Suprapubic skin (tissue), 4 donors: ENCODE data around the gene MAP2K3. TPM values are rescaled to one million over a fixed set of nuclear protein-coding genes. Genes with fewer than 3 reads are reported as not detected.

ENCODE experiments used
- DNase-seq, 2 donors: peaks; one replicate each; pipeline ENCODE4 v3.0.0-alpha.2; 2019; ENCODE audit warnings: low spot score in 2 of 2
- H3K27ac ChIP-seq: fragments of 200-600 bp; sonication (generic); one replicate; pipeline ENCODE4 v1.5.1; 2019
- H3K27me3 ChIP-seq: fragments of 200-600 bp; sonication (generic); one replicate; pipeline ENCODE4 v1.5.1; 2019
- H3K36me3 ChIP-seq: fragments of 200-600 bp; sonication (generic); one replicate; pipeline ENCODE4 v1.5.1; 2019
- H3K4me1 ChIP-seq: fragments of 200-600 bp; sonication (generic); one replicate; pipeline ENCODE4 v1.5.1; 2019
- H3K4me3 ChIP-seq: fragments of 200-600 bp; sonication (generic); one replicate; pipeline ENCODE4 v1.5.1; 2019; ENCODE audit warnings: mild to moderate bottlenecking
- H3K9me3 ChIP-seq: fragments of 200-600 bp; sonication (generic); one replicate; pipeline ENCODE4 v1.5.1; 2019
- CTCF ChIP-seq, 2 donors: fragments of 200-600 bp in 1 of 2; fragments of 450-650 bp in 1 of 2; sonication (generic) in 1 of 2; IDR thresholded peaks; one replicate each; pipeline ENCODE4 v1.5.1; 2016 to 2019; ENCODE audit warnings: antibody characterized with exemption in 2 of 2, mild to moderate bottlenecking in 1 of 2, moderate library complexity in 1 of 2
- EP300 ChIP-seq: sonication (generic); formaldehyde crosslinking; IDR thresholded peaks from one replicate; pipeline ENCODE4 v1.6.1; 2017; ENCODE audit warnings: antibody characterized with exemption
- POLR2A ChIP-seq, 2 donors: fragments of 450-650 bp; IDR thresholded peaks; one replicate each; pipeline ENCODE4 v1.6.1; 2017; ENCODE audit warnings: antibody characterized with exemption in 2 of 2, mild to moderate bottlenecking in 2 of 2, moderate library complexity in 2 of 2
- POLR2AphosphoS5 ChIP-seq, 3 donors: sonication (generic); formaldehyde crosslinking; IDR thresholded peaks; one replicate each; pipeline ENCODE4 v1.6.1; 2017; ENCODE audit warnings: antibody characterized with exemption in 3 of 3
- WGBS: methylation state at CpG from one replicate; pipeline ENCODE4 v1.1.5; 2018; 5-methylcytosine and 5-hydroxymethylcytosine counted together
- total RNA-seq, 4 donors: library from RNA; depleted of rRNA; stranded (reverse); fragments of >200 nt; gene quantifications; one replicate each; pipeline ENCODE4 v1.1.0, GENCODE V29; 2016

MAP2K3 gene
- total RNA-seq, 4 donors from 2014 or later: 54.5 to 97.4 (median 72.9) TPM

DNA sequence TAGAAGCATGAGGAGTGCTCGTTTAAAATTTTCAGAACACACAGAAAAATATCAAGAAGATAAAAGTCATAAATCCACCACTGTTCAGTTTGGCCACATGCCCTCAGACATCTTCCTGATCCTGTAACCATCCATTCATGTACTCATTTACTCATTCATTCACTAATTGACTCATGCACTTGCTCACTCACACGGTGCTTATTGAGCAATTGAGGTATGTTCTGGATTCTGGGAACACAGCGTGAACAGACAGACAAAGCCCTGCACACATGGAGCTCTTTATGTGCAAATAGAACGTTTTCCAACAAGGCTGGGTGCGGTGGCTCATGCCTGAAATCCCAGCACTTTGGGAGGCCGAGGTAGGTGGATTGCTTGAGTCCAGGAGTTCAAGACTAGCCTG lies 21.1 kb upstream of the MAP2K3 start:
- H3K4me3 ChIP-seq: no peak overlapping the region
- TF ChIP-seq EP300 (no peak), POLR2A (IDR thresholded peaks at IDR 0.05) (no peak), POLR2AphosphoS5 (IDR thresholded peaks at IDR 0.05) (no peak), CTCF (IDR thresholded peaks at IDR 0.05) (no peak)
- H3K4me1 ChIP-seq: peaks cover 7% of the 10 kb centered on the region
- DNase-seq: no peak
- H3K27me3 ChIP-seq: no peaks in the 10 kb centered on the region
- 46% methylated on average over 6 of the region's 6 CpGs for WGBS
- no peaks in the 10 kb centered on the region for H3K9me3 ChIP-seq
- H3K27ac ChIP-seq: no peak overlapping the region
- H3K36me3 ChIP-seq: no peaks in the 10 kb centered on the region

DNA sequence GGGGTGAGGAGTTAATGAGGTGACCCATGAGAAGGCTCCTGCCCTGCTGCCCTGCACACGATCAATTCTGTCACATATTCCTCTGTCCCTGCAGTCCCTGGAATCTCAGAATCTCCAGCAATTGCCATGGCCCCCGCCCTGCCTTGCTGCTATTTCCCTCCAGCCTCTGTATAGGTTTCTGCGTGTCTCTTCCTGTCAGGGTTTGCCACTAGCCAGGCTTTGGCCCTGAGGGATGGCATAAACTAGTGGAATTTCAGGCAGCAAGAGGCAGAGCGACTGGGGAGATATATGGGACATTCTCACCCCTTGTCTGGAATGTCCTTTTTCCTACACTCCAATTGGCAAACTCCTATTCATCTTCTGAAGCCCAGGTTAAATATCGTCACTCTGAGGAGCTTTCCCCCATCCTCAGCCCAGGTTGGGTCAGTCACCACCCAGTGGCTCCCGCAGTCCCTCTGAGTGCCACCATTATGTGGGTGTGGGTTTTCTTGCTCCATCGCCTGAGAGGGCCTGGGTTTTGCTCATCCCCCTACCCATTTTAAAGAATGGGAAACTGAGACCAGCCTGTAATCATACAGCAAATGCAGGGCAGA lies 15.8 kb upstream of the MAP2K3 start:
- WGBS: 63% methylated on average over 7 of the region's 7 CpGs
- DNase-seq: no peak
- Histone ChIP-seq H3K27me3 (no peaks in the 10 kb centered on the region), H3K9me3 (no peaks in the 10 kb centered on the region), H3K4me1 (peaks cover 7% of the 10 kb centered on the region), H3K27ac (no peak overlapping the region), H3K36me3 (no peaks in the 10 kb centered on the region), H3K4me3 (no peak overlapping the region)
- no peak for TF ChIP-seq CTCF (IDR thresholded peaks at IDR 0.05)
- no peak for TF ChIP-seq POLR2AphosphoS5 (IDR thresholded peaks at IDR 0.05)
- TF ChIP-seq POLR2A (IDR thresholded peaks at IDR 0.05): no peak
- no peak for TF ChIP-seq EP300

GRCh38 chr17:21269394-21269793 lies 15.1 kb upstream of the MAP2K3 start:
- no peaks in the 10 kb centered on the region for H3K36me3 ChIP-seq
- H3K4me1 ChIP-seq: peaks cover 7% of the 10 kb centered on the region
- DNase-seq: no peak
- no peak overlapping the region for H3K27ac ChIP-seq
- TF ChIP-seq EP300 (no peak), CTCF (IDR thresholded peaks at IDR 0.05) (no peak), POLR2A (IDR thresholded peaks at IDR 0.05) (no peak), POLR2AphosphoS5 (IDR thresholded peaks at IDR 0.05) (no peak)
- no peaks in the 10 kb centered on the region for H3K9me3 ChIP-seq
- H3K4me3 ChIP-seq: no peak overlapping the region
- no peaks in the 10 kb centered on the region for H3K27me3 ChIP-seq
- WGBS: 43% methylated on average over 8 of the region's 8 CpGs

- H3K4me1 ChIP-seq: peaks cover 25% of the 10 kb centered on the region
- H3K4me3 ChIP-seq: no peak overlapping the region
- 90% methylated on average over 10 of the region's 10 CpGs for WGBS
These were observed 12.9 kb upstream of the MAP2K3 start for GRCh38 chr17:21271454-21272183.

More at GRCh38 chr17:21271454-21272183, 12.9 kb upstream of the MAP2K3 start:
- Histone ChIP-seq H3K36me3 (no peaks in the 10 kb centered on the region), H3K27me3 (no peaks in the 10 kb centered on the region), H3K27ac (no peak overlapping the region), H3K9me3 (no peaks in the 10 kb centered on the region)
- TF ChIP-seq POLR2AphosphoS5 (IDR thresholded peaks at IDR 0.05) (no peak), CTCF (IDR thresholded peaks at IDR 0.05) (no peak), POLR2A (IDR thresholded peaks at IDR 0.05) (no peak), EP300 (no peak)
- DNase-seq: no peak
